Measurements from ENCODE around the gene KIF26A.

DNA sequence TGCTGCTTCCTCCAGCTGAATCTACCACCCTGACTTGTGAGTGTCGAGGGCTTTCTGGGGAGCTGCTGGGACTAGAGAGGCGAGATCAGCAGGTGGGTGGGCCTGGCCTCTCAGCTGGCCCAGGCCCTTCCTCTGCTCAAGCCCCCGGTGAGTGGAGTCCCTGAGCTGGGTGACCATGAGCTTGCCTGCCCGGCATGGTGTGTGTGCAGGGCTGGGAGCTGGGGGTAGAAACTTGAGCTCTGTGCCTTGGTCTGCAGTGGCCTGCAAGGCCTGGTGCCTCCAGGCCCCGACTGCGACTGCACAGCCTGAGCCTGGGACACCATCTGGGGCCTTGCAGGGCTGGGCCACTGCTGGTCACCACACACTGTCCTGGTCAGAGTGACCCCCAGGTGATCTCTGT lies 67.4 kb downstream of the KIF26A start:
- no peak for TF ChIP-seq CTCF (conservative IDR thresholded peaks at IDR 0.05; ENCODE audit: low read depth in 2 of 2)
- TF ChIP-seq ZNF114 (CRISPR knock-in tag; IDR thresholded peaks at IDR 0.05), result no peak
- TF ChIP-seq EZH2phosphoT487 (IDR thresholded peaks at IDR 0.05; ENCODE audit: unreplicated experiment), result no peak
- no peak for TF ChIP-seq EZH2 (IDR thresholded peaks at IDR 0.05; ENCODE audit: low read depth, unreplicated experiment)
- TF ChIP-seq POLR2AphosphoS5 (IDR thresholded peaks at IDR 0.05; ENCODE audit: low read depth), result no peak
- no peak for TF ChIP-seq JUNB (IDR thresholded peaks at IDR 0.05; ENCODE audit: unreplicated experiment)
- TF ChIP-seq CREB1 (CRISPR knock-in tag; IDR thresholded peaks at IDR 0.05; ENCODE audit: low read depth), result no peak
- TF ChIP-seq REST (IDR thresholded peaks at IDR 0.05; ENCODE audit: unreplicated experiment), result no peak
- no peak for TF ChIP-seq ETS1 (IDR thresholded peaks at IDR 0.05)
- TF ChIP-seq NANOG (IDR thresholded peaks at IDR 0.05; ENCODE audit: borderline replicate concordance), result no peak
- no peak for TF ChIP-seq ZNF331 (CRISPR knock-in tag; IDR thresholded peaks at IDR 0.05; ENCODE audit: low read depth)
